T-helper 1 cell treated with Interleukin-12 subunit alpha and Interleukin-12 subunit beta and Interleukin-4 antibody, amounts not matched to agents 30 ng/mL and 1 ng/mL, for 36 hours (primary cell): Measurements from ENCODE around the gene VILL. TPM values are rescaled to one million over a fixed set of nuclear protein-coding genes. Genes with fewer than 3 reads are reported as not detected.

Experiments used
- intact Hi-C: fragments of 100-400 bp; cut with micrococcal nuclease; formaldehyde crosslinking; loops from one replicate; pipeline ENCODE4 v1.15.1; 2024
- total RNA-seq: library from RNA; stranded (reverse); gene quantifications from 2 replicates; pipeline ENCODE4 v1.2.3, GENCODE V29; 2022

Gene VILL
- total RNA-seq, 1 donor from 2014 or later = 18.4 TPM

GRCh38 chr3:37963016-37963415, 27.6 kb upstream of the VILL start:
- intact Hi-C loops = no loop called here

GRCh38 chr3:37963635-37964034, 27.0 kb upstream of the VILL start:
- intact Hi-C loops = no loop called here

GRCh38 chr3:37964146-37964545, 26.4 kb upstream of the VILL start:
- intact Hi-C loops = no loop called here

- intact Hi-C loops = no loop called here
Measured at GRCh38 chr3:37964716-37965115, 25.9 kb upstream of the VILL start.

GRCh38 chr3:37967260-37967881, 23.2 kb upstream of the VILL start:
- intact Hi-C loops = loop anchor here (1.0 to 2.0 kb wide), 2 partner anchors 61 to 112 kb away; no protein-coding TSS in a partner anchor

GRCh38 chr3:37968199-37968598, 22.4 kb upstream of the VILL start:
- intact Hi-C loops = no loop called here

- intact Hi-C loops = no loop called here
Measured at GRCh38 chr3:37968813-37969595, 21.6 kb upstream of the VILL start.

GRCh38 chr3:37969596-37970100, 20.9 kb upstream of the VILL start:
- intact Hi-C loops = loop anchor here (10.0 kb wide), 1 partner anchor 685 kb away; no protein-coding TSS in a partner anchor

GRCh38 chr3:37970802-37971201, 19.8 kb upstream of the VILL start:
- intact Hi-C loops = loop anchor here (10.0 kb wide), 1 partner anchor 684 kb away; no protein-coding TSS in a partner anchor

GRCh38 chr3:37971467-37971866, 19.1 kb upstream of the VILL start:
- intact Hi-C loops = loop anchor here (10.0 kb wide), 1 partner anchor 683 kb away; no protein-coding TSS in a partner anchor

GRCh38 chr3:37972056-37972455, 18.5 kb upstream of the VILL start:
- intact Hi-C loops = loop anchor here (1.0 to 10.0 kb wide), 2 partner anchors 10 to 683 kb away; no protein-coding TSS in a partner anchor

- intact Hi-C loops = loop anchor here (1.0 to 10.0 kb wide), 7 partner anchors 23 to 681 kb away; partner anchors contain the start of genes DLEC1, MYD88 and XYLB
Measured at GRCh38 chr3:37973246-37974054, 17.1 kb upstream of the VILL start.

GRCh38 chr3:37974121-37975083, 16.2 kb upstream of the VILL start:
- intact Hi-C loops = loop anchor here (1.0 to 10.0 kb wide), 7 partner anchors 22 to 680 kb away; partner anchors contain the start of genes DLEC1, MYD88 and XYLB

GRCh38 chr3:37979541-37980461, 10.8 kb upstream of the VILL start:
- intact Hi-C loops = loop anchor here (10.0 kb wide), 1 partner anchor 675 kb away; no protein-coding TSS in a partner anchor

- intact Hi-C loops = no loop called here
Measured at GRCh38 chr3:37980462-37981347, 9.9 kb upstream of the VILL start.

- intact Hi-C loops = no loop called here
Measured at GRCh38 chr3:37981348-37981664, 9.3 kb upstream of the VILL start.

- intact Hi-C loops = loop anchor here (1.0 kb wide), 1 partner anchor 10 kb away; no protein-coding TSS in a partner anchor
Measured at GRCh38 chr3:37982331-37982730, 8.3 kb upstream of the VILL start.

GRCh38 chr3:37984051-37984450, 6.5 kb upstream of the VILL start:
- intact Hi-C loops = no loop called here
